HG02970 (cell line): ENCODE results near the gene PCDHA8.
"Not testable (repeated sequence)": the region's sequence is repeated elsewhere in the genome, so short reads cannot be mapped to it uniquely, and the experiment has no call there.

Experiments used
- ATAC-seq: cut with Tn5 transposase; IDR thresholded peaks from one replicate; pipeline ENCODE4 v1.9.1; 2021; ENCODE audit warnings: mild to moderate bottlenecking, moderate library complexity, moderate number of reproducible peaks; ENCODE audit not compliant: unreplicated experiment, low FRiP score

PCDHA8 gene

GRCh38 chr5:140827704-140828361 is 13.2 kb upstream of the PCDHA8 start, which contains the start of gene PCDHA6:
TSS of gene PCDHA6 (plus strand) at chr5:140827960. CDS start at chr5:140828092, 132 bp downstream.
- ATAC-seq: no peak

GRCh38 chr5:140828362-140828737 is 12.6 kb upstream of the PCDHA8 start:
- no peak for ATAC-seq

DNA sequence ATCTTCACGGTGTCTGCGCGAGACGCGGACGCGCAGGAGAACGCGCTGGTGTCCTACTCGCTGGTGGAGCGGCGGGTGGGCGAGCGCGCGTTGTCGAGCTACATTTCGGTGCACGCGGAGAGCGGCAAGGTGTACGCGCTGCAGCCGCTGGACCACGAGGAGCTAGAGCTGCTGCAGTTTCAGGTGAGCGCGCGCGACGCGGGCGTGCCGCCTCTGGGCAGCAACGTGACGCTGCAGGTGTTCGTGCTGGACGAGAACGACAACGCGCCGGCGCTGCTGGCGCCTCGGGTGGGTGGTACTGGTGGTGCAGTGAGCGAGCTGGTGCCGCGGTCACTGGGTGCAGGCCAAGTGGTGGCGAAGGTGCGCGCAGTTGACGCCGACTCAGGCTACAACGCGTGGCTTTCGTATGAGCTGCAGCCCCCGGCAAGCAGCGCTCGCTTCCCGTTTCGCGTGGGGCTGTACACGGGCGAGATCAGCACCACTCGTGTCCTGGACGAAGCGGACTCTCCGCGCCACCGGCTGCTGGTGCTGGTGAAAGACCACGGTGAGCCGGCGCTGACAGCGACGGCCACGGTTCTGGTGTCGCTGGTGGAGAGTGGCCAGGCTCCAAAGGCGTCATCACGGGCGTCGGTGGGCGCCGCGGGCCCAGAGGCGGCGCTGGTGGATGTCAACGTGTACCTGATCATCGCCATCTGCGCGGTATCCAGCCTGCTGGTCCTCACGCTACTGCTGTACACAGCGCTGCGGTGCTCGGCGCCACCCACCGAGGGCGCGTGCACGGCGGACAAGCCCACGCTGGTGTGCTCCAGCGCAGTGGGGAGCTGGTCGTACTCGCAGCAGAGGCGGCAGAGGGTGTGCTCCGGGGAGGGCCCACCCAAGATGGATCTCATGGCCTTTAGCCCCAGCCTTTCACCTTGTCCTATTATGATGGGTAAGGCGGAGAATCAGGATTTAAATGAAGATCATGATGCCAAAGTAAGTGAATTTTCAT is 11.2 kb upstream of the PCDHA8 start:
- not testable (repeated sequence) for ATAC-seq

GRCh38 chr5:140833993-140834392 is 7.0 kb upstream of the PCDHA8 start, which contains the start of gene PCDHA7:
TSS of gene PCDHA7 (plus strand) at chr5:140834269. CDS start at chr5:140834384, 115 bp downstream.
- ATAC-seq: no peak

- ATAC-seq: not testable (repeated sequence)
Observed at GRCh38 chr5:140834439-140835008, 6.5 kb upstream of the PCDHA8 start.

DNA sequence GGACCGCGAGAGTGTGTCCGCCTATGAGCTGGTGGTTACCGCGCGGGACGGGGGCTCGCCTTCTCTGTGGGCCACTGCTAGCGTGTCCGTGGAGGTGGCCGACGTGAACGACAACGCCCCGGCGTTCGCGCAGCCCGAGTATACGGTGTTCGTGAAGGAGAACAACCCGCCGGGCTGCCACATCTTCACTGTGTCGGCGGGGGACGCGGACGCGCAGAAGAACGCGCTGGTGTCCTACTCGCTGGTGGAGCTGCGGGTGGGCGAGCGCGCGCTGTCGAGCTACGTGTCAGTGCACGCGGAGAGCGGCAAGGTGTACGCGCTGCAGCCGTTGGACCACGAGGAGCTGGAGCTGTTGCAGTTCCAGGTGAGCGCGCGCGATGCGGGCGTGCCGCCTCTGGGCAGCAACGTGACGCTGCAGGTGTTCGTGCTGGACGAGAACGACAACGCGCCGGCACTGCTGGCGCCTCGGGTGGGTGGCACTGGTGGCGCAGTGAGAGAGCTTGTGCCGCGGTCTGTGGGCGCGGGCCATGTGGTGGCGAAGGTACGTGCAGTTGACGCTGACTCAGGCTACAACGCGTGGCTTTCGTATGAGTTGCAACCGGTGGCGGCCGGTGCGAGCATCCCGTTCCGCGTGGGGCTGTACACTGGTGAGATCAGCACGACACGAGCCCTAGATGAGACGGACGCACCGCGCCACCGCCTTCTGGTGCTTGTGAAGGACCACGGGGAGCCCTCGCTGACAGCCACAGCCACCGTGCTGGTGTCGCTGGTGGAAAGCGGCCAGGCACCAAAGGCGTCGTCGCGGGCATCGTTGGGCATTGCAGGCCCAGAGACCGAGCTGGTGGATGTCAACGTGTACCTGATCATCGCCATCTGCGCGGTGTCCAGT is 5.1 kb upstream of the PCDHA8 start:
- no peak for ATAC-seq

GRCh38 chr5:140842798-140843733 is 2.1 kb downstream of the PCDHA8 start:
- no peak for ATAC-seq

GRCh38 chr5:140848139-140849102 is 7.4 kb downstream of the PCDHA8 start, which contains the start of gene PCDHA9:
TSS of gene PCDHA9 (plus strand) at chr5:140848382. CDS start at chr5:140848496, 114 bp downstream.
- ATAC-seq: not testable (repeated sequence)

- not testable (repeated sequence) for ATAC-seq
Observed at GRCh38 chr5:140849831-140850634, 9.0 kb downstream of the PCDHA8 start.

DNA sequence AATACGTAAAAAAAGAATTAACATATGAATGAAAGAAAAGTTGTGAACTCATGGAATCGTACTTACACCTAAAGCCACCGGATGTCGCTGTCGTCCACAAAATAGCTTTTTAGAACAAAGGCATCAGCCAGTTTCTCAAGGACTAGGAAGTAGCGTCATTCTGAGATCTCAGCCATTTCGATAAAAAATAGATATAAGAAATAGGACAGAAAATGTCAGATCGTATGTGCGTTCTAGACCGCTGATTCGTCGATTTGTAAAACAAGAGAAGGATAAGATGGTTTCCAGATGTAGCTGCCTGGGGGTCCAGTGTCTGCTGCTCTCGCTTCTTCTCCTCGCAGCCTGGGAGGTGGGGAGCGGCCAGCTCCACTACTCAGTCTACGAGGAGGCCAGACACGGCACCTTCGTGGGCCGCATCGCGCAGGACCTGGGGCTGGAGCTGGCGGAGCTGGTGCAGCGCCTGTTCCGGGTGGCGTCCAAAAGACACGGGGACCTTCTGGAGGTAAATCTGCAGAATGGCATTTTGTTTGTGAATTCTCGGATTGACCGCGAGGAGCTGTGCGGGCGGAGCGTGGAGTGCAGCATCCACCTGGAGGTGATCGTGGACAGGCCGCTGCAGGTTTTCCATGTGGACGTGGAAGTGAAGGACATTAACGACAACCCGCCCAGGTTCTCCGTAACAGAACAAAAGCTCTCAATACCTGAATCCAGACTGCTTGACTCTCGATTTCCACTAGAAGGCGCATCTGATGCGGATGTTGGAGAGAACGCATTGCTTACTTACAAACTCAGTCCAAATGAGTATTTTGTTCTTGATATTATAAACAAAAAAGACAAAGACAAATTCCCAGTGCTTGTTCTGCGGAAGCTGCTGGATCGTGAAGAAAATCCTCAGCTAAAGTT is 15.0 kb downstream of the PCDHA8 start, which contains the start of gene PCDHA10:
Gene PCDHA10 (plus strand): TSS at position 126 of the 903 bp plus-strand sequence. CDS start 152 bp downstream, at position 278.
- ATAC-seq: no peak

DNA sequence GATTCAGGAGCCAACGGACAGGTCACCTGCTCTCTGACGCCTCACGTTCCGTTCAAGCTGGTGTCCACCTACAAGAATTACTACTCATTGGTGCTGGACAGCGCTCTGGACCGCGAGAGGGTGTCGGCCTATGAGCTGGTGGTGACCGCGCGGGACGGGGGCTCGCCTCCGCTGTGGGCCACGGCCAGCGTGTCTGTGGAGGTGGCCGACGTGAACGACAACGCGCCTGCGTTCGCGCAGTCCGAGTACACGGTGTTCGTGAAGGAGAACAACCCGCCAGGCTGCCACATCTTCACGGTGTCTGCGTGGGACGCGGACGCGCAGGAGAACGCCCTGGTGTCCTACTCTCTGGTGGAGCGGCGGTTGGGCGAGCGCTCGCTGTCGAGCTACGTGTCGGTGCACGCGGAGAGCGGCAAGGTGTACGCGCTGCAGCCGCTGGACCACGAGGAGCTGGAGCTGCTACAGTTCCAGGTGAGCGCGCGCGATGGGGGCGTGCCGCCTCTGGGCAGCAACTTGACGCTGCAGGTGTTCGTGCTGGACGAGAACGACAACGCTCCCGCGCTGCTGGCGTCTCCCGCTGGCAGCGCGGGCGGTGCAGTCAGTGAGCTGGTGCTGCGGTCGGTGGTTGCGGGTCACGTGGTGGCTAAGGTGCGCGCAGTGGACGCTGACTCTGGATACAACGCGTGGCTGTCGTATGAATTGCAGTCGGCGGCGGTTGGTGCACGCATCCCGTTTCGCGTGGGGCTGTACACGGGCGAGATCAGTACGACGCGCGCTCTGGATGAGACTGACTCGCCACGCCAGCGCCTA is 16.4 kb downstream of the PCDHA8 start:
- ATAC-seq: no peak

DNA sequence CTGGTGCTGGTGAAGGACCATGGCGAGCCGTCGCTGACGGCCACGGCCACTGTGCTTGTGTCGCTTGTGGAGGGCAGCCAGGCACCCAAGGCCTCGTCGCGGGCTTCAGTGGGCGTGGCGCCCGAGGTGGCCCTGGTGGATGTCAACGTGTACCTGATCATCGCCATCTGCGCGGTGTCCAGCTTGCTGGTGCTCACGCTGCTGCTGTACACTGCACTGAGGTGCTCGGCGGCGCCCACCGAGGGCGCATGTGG is 16.9 kb downstream of the PCDHA8 start:
- ATAC-seq: no peak

DNA sequence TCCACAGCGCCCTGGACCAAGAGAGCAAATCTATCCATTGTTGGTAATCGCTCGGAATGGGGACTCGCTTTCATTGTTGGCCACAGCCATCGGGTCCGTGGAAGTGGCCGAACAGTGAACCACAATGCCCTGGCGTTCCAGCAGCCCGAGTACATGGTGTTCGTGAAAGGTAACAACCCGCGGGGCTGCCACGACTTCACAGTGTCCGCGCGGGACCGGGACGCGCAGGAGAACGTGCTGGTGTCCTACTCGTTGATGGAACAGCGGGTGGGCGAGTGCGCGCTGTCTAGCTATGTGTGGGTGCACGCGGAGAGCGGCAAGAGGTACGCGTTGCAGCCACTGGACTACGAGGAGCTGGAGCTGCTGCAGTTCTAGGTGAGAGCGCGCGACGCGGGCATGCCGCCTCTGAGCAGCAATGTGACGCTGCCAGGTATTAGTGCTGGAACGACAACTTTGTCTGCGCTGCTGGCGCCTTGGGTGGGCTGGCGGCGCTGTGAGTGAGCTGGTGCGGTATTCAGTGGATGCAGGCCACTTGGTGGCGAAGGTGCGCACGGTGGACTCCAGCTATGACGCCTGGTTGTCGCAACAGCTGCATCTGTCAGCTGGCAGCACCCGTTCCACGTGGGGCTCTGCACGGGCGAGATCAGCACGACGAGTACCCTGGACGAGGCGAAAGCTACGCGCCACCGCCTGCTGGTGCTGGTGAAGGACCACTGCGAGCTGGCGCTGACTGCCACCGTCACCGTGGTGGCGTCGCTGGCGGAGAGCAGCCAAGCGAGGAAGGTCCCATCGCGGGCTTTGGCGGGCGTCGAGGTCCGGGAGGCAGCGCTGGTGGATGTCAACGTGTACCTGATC is 21.7 kb downstream of the PCDHA8 start:
- no peak for ATAC-seq
